Prostate gland (tissue), 2 donors: ENCODE data around the gene SHC3. TPM values are rescaled to one million over a fixed set of nuclear protein-coding genes. Genes with fewer than 3 reads are reported as not detected.

ENCODE experiments used
- DNase-seq: peaks from one replicate; pipeline ENCODE4 v3.0.0-alpha.2; 2019; ENCODE audit warnings: low spot score
- H3K27ac ChIP-seq, 2 donors: fragments of 200-600 bp; sonication (generic); 2 replicates each; pipeline ENCODE4 v1.5.1; 2017 to 2019
- H3K27me3 ChIP-seq: fragments of 200-600 bp; sonication (generic); replicated peaks from 2 replicates; pipeline ENCODE4 v1.5.1; 2019; ENCODE audit not compliant: insufficient read depth
- H3K36me3 ChIP-seq, 2 donors: fragments of 200-600 bp; sonication (generic); 1 replicate in 1 of 2; 2 replicates in 1 of 2; pipeline versions ENCODE4 v1.5.1 to v1.8.1; 2017 to 2019
- H3K4me1 ChIP-seq: fragments of 200-600 bp; sonication (generic); replicated peaks from 2 replicates; pipeline ENCODE4 v1.5.1; 2019
- H3K4me3 ChIP-seq, 2 donors: fragments of 200-600 bp; sonication (generic); 2 replicates each; pipeline ENCODE4 v1.5.1; 2017 to 2019
- H3K9me3 ChIP-seq: fragments of 200-600 bp; sonication (generic); 2 replicates; pipeline ENCODE4 v1.5.1; 2017
- POLR2A ChIP-seq: fragments of 450-650 bp; IDR thresholded peaks from one replicate; pipeline ENCODE4 v1.6.1; 2016; ENCODE audit warnings: antibody characterized with exemption, mild to moderate bottlenecking
- POLR2AphosphoS5 ChIP-seq: sonication (generic); formaldehyde crosslinking; IDR thresholded peaks from one replicate; pipeline ENCODE4 v1.6.1; 2017; ENCODE audit warnings: antibody characterized with exemption
- WGBS: methylation state at CpG from one replicate; pipeline ENCODE4 v1.1.5; 2018; 5-methylcytosine and 5-hydroxymethylcytosine counted together
- intact Hi-C: fragments of 100-400 bp; cut with DNase I; formaldehyde crosslinking; loops from one replicate; pipeline ENCODE4 v1.14.2; 2022
- total RNA-seq, 2 donors: library from RNA; depleted of rRNA; stranded (reverse); fragments of >200 nt; gene quantifications; one replicate each; pipeline ENCODE4 v1.1.0, GENCODE V29; 2016
- TF ChIP-seq, protein P1 (sequence below), 4 experiments: fragments of 200-600 bp in 2 of 4; fragments of 450-650 bp in 2 of 4; sonication (generic) in 2 of 4; IDR thresholded peaks; 1 replicate in 3 of 4; 2 replicates in 1 of 4; pipeline ENCODE4 v1.5.1; 2016 to 2019; ENCODE audit warnings: antibody characterized with exemption in 4 of 4, mild to moderate bottlenecking in 2 of 4, moderate library complexity in 2 of 4

SHC3 gene
- total RNA-seq, 2 donors from 2014 or later = 0.34 to 0.59 TPM

DNA sequence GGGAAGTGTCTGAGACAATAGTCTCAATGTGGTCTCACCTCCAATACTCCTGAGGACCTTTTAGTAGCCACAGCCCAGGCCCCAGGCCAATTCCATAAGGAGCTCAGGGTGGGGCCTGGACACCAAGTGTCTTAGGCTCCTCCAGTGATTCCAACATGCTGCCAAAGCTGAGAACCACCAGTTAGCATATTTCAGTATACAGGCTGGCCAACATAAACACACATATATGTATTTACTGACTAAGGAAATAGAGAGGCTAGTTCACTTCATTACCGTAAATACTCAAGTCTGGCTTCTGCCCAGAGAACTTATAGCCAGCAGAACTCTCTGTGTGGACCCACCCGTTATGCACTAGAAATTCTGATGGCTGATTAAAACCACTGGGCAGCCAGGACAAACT lies 163.3 kb downstream of the SHC3 start:
- intact Hi-C loops = no loop called here
- no peak for DNase-seq
- H3K36me3 ChIP-seq = no peaks in the 10 kb centered on the region
- WGBS = 81% methylated on average over 2 of the region's 2 CpGs
- no peaks in the 10 kb centered on the region for H3K27me3 ChIP-seq
- H3K27ac ChIP-seq = no peak overlapping the region
- TF ChIP-seq POLR2AphosphoS5 = no peak
- TF ChIP-seq, protein P1, sequence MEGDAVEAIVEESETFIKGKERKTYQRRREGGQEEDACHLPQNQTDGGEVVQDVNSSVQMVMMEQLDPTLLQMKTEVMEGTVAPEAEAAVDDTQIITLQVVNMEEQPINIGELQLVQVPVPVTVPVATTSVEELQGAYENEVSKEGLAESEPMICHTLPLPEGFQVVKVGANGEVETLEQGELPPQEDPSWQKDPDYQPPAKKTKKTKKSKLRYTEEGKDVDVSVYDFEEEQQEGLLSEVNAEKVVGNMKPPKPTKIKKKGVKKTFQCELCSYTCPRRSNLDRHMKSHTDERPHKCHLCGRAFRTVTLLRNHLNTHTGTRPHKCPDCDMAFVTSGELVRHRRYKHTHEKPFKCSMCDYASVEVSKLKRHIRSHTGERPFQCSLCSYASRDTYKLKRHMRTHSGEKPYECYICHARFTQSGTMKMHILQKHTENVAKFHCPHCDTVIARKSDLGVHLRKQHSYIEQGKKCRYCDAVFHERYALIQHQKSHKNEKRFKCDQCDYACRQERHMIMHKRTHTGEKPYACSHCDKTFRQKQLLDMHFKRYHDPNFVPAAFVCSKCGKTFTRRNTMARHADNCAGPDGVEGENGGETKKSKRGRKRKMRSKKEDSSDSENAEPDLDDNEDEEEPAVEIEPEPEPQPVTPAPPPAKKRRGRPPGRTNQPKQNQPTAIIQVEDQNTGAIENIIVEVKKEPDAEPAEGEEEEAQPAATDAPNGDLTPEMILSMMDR (IDR thresholded peaks at IDR 0.05) = no peak
- no peak for TF ChIP-seq POLR2A
- no peak overlapping the region for H3K4me3 ChIP-seq
- no peaks in the 10 kb centered on the region for H3K9me3 ChIP-seq
- H3K4me1 ChIP-seq = no peaks in the 10 kb centered on the region

DNA sequence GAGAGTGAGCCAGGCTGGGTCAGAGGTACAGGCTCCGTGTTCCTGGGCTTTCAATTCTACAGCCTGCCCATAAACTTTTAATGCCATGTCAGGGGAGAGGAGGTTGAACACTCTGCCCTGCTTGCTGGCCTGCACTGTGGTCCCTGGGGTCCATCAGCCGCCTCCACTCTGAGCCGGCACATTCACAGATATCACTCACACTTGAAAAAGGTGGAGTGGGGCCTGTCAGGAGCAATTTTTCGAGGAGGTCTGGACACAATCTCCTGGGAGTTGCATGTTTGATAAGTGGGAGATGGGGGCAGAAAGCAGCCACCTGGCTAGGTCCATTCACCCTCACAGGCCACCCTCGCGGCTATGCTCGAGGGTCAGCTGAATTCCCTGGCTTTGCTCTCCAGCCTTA lies 164.5 kb downstream of the SHC3 start:
- H3K4me3 ChIP-seq = no peak overlapping the region
- no peaks in the 10 kb centered on the region for H3K36me3 ChIP-seq
- intact Hi-C loops = no loop called here
- TF ChIP-seq POLR2AphosphoS5 (no peak), POLR2A (no peak)
- TF ChIP-seq, protein P1 (IDR thresholded peaks at IDR 0.05) = no peak
- no peaks in the 10 kb centered on the region for H3K27me3 ChIP-seq
- no peaks in the 10 kb centered on the region for H3K9me3 ChIP-seq
- H3K27ac ChIP-seq = no peak overlapping the region
- H3K4me1 ChIP-seq = no peaks in the 10 kb centered on the region
- 92% methylated on average over 7 of the region's 7 CpGs for WGBS
- DNase-seq = no peak

DNA sequence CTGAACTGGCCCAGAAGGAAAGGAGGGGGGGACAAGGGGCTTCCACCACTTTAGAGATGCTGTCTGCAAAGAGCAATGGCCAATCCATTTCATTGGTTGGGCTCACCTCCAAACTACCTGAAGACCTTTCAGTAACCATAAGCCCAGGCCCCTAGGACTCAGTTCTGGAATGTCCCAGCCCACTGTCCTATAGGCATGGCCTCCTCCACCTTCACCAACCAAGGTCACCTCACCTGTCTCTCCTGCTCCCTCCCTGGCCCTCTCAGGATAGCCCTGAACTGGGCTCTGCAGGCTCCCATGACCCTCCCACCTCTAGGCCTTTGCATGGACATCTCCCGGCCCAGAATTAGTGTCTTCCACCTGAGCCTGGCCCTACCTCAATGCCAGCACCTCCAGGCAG lies 165.0 kb downstream of the SHC3 start:
- Histone ChIP-seq H3K27ac (no peak overlapping the region), H3K27me3 (no peaks in the 10 kb centered on the region), H3K4me1 (no peaks in the 10 kb centered on the region), H3K36me3 (no peaks in the 10 kb centered on the region), H3K4me3 (no peak overlapping the region), H3K9me3 (no peaks in the 10 kb centered on the region)
- DNase-seq = no peak
- intact Hi-C loops = no loop called here
- TF ChIP-seq POLR2AphosphoS5 (no peak), POLR2A (no peak)
- TF ChIP-seq, protein P1 (IDR thresholded peaks at IDR 0.05) = no peak
- 91% methylated on average over 1 of the region's 1 CpG for WGBS

DNA sequence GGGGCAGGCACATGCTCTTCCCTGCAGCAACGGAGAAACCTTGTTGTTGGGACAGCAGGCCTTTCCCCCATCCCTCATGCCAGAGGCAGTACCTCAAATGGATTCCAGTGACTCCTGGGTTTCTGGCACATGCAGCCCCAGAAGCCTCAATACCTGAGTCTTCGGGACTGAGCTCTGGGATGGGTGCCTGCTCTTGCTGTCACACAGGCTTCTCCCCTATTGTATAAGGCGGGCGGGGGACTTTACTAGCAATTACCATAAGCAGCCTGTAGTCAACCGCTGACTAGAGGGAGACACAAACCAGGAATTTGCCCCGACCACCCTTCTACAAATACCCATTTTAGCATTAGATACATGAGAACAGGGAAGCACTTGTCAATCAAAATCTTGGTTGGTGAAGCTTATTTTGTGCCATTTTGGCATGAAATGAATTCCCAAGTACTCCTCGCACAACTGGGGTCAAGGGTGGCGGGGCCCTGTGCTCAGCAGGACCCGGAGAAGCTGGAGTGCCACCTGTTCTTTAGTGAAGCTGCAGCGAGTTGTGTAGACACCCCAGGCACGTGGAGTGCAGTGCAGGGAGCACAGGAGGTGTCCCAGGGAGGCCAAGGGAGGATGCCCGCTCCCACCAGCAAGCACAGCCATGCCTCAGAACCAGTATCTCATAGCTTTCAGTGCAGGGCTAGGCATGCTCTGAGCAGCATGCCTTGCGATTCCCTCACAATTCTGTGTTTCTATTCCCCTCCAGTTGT lies 166.2 kb downstream of the SHC3 start:
- WGBS = 89% methylated on average over 13 of the region's 13 CpGs
- H3K36me3 ChIP-seq = no peaks in the 10 kb centered on the region
- no peak overlapping the region for H3K27ac ChIP-seq
- intact Hi-C loops = no loop called here
- TF ChIP-seq POLR2A = no peak
- TF ChIP-seq, protein P1 (IDR thresholded peaks at IDR 0.05) = no peak
- no peak for TF ChIP-seq POLR2AphosphoS5
- H3K4me3 ChIP-seq = no peak overlapping the region
- DNase-seq = no peak
- no peaks in the 10 kb centered on the region for H3K27me3 ChIP-seq
- no peaks in the 10 kb centered on the region for H3K4me1 ChIP-seq
- no peaks in the 10 kb centered on the region for H3K9me3 ChIP-seq

DNA sequence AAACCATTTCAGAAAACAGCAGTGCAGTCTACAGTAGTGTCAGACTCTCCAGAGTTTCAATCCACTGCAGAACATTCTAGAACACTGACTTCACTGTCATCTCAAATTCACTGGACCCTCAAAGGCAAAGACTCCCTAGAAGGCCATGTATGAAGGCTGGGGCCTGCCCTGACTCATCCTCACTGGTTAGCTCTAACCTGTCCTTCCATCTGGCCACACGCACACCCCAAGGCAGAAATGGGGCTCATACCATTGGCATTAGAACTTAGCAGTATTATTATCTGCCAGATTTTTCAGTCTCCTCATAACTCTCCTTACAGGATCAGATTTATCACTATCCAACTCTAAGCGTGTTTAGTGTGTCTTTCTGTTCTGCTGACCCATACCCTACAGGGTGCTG lies 166.9 kb downstream of the SHC3 start:
- no peaks in the 10 kb centered on the region for H3K27me3 ChIP-seq
- no peak overlapping the region for H3K4me3 ChIP-seq
- 90% methylated on average over 2 of the region's 2 CpGs for WGBS
- H3K36me3 ChIP-seq = no peaks in the 10 kb centered on the region
- no peak overlapping the region for H3K27ac ChIP-seq
- no peaks in the 10 kb centered on the region for H3K4me1 ChIP-seq
- no peak for DNase-seq
- intact Hi-C loops = no loop called here
- H3K9me3 ChIP-seq = no peaks in the 10 kb centered on the region
- TF ChIP-seq POLR2AphosphoS5 (no peak), POLR2A (no peak)
- TF ChIP-seq, protein P1 (IDR thresholded peaks at IDR 0.05) = no peak
